Measurements from ENCODE around the gene TIGD4.

GRCh38 chr4:152803541-152803940, 24.0 kb upstream of the TIGD4 start:
- no peak for TF ChIP-seq CTCF (IDR thresholded peaks at IDR 0.05)
- no peak for TF ChIP-seq POLR2AphosphoS5 (IDR thresholded peaks at IDR 0.05)
- no peak for TF ChIP-seq EP300 (IDR thresholded peaks at IDR 0.05; ENCODE audit: low read depth)
- no peak for TF ChIP-seq POLR2A (IDR thresholded peaks at IDR 0.05)
